ENCODE data around the gene PAM.

GRCh38 chr5:102886586-102886985 is 131.5 kb downstream of the PAM start:
- no peak for TF ChIP-seq EP300 (conservative IDR thresholded peaks at IDR 0.05; ENCODE audit: poor library complexity, severe bottlenecking)
- no peak for TF ChIP-seq CTCF (IDR thresholded peaks at IDR 0.05; ENCODE audit: poor library complexity, severe bottlenecking)
- TF ChIP-seq SMC3 (conservative IDR thresholded peaks at IDR 0.05; ENCODE audit: poor library complexity), result no peak
- TF ChIP-seq EZH2 (IDR thresholded peaks at IDR 0.05; ENCODE audit: borderline replicate concordance, insufficient read depth, low read length, poor library complexity, severe bottlenecking), result no peak
- no peak for TF ChIP-seq POLR2AphosphoS5 (IDR thresholded peaks at IDR 0.05)
- no peak for TF ChIP-seq TAF1 (IDR thresholded peaks at IDR 0.05; ENCODE audit: low read depth)
- TF ChIP-seq MXI1 (conservative IDR thresholded peaks at IDR 0.05; ENCODE audit: poor library complexity, severe bottlenecking), result no peak
- no peak for TF ChIP-seq REST (IDR thresholded peaks at IDR 0.05; ENCODE audit: borderline replicate concordance)

Measured in neural cell (in vitro differentiated cells).